ENCODE results near the gene FBXL12. TPM values are rescaled to one million over a fixed set of nuclear protein-coding genes. Genes with fewer than 3 reads are reported as not detected.

Gene FBXL12
- total and polyA plus RNA-seq, 2 experiments from 2014 or later, result 23.5 to 25.4 TPM

DNA sequence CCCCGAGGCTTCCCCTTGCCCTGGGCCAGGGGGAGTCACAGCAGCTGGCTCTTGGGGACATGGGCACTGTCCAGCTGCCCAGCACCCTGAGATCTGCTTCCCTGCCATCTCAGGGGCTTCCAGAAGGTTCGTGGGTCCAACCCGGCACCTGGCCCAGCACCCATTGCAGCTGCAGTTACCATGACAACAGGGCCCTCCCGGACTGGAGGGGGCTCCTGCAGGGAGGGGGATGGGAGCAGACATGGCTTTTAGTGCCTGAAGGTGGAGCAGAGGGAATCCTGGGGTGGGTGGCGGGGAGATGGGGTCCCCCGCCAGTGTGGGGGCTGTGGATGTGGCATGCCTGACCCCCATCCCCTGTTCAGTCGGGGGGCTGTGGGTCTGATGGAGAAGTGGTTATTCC lies 30.9 kb upstream of the FBXL12 start (continued):
- TF ChIP-seq, protein P1, sequence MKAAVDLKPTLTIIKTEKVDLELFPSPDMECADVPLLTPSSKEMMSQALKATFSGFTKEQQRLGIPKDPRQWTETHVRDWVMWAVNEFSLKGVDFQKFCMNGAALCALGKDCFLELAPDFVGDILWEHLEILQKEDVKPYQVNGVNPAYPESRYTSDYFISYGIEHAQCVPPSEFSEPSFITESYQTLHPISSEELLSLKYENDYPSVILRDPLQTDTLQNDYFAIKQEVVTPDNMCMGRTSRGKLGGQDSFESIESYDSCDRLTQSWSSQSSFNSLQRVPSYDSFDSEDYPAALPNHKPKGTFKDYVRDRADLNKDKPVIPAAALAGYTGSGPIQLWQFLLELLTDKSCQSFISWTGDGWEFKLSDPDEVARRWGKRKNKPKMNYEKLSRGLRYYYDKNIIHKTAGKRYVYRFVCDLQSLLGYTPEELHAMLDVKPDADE (IDR thresholded peaks at IDR 0.05), result no peak
- TF ChIP-seq, protein P2, sequence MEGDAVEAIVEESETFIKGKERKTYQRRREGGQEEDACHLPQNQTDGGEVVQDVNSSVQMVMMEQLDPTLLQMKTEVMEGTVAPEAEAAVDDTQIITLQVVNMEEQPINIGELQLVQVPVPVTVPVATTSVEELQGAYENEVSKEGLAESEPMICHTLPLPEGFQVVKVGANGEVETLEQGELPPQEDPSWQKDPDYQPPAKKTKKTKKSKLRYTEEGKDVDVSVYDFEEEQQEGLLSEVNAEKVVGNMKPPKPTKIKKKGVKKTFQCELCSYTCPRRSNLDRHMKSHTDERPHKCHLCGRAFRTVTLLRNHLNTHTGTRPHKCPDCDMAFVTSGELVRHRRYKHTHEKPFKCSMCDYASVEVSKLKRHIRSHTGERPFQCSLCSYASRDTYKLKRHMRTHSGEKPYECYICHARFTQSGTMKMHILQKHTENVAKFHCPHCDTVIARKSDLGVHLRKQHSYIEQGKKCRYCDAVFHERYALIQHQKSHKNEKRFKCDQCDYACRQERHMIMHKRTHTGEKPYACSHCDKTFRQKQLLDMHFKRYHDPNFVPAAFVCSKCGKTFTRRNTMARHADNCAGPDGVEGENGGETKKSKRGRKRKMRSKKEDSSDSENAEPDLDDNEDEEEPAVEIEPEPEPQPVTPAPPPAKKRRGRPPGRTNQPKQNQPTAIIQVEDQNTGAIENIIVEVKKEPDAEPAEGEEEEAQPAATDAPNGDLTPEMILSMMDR (conservative IDR thresholded peaks at IDR 0.05; ENCODE audit: low read depth in 2 of 2), result no peak
- no peak for TF ChIP-seq EZH2 (IDR thresholded peaks at IDR 0.05; ENCODE audit: low read depth, unreplicated experiment)
- no peak for TF ChIP-seq EZH2phosphoT487 (IDR thresholded peaks at IDR 0.05; ENCODE audit: unreplicated experiment)
- TF ChIP-seq NANOG (IDR thresholded peaks at IDR 0.05; ENCODE audit: borderline replicate concordance), result no peak
- no peak for TF ChIP-seq JUNB (IDR thresholded peaks at IDR 0.05; ENCODE audit: unreplicated experiment)
- TF ChIP-seq ZNF114 (CRISPR knock-in tag; IDR thresholded peaks at IDR 0.05), result no peak

DNA sequence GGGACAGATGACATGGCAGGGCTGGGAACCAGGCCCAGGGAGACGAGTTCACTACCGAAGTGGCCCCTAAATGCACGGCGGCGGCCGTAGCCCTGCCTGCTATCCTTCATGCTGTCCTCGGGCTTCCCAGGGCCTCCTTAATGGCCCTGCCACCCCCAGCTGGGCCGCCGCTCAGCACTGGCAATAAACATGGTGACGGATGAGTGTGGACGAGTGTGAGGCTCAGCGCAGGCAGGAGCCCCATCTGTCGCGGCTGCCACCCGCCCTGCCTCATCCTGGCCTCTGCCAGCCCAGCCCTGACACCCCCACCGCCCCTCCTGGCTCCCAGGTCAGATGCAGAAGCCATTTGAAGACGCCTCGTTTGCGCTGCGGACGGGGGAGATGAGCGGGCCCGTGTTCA lies 29.9 kb upstream of the FBXL12 start:
- peaks cover 4% of the 10 kb centered on the region; the same call in 2 of the 3 replicates for H3K9me3 Mint-ChIP-seq
- no peak for ATAC-seq
- H3K27ac ChIP-seq (ENCODE audit: low read depth), result no peak overlapping the region

GRCh38 chr19:9848060-9848459 lies 29.2 kb upstream of the FBXL12 start:
- no peak overlapping the region for H3K27ac ChIP-seq (ENCODE audit: low read depth)
- TF ChIP-seq, protein P2 (conservative IDR thresholded peaks at IDR 0.05; ENCODE audit: low read depth in 2 of 2), result peak; percentile 77 to 91
- no peak for TF ChIP-seq NANOG (IDR thresholded peaks at IDR 0.05; ENCODE audit: borderline replicate concordance)
- no peak overlapping the region for H3K4me3 Mint-ChIP-seq
- H4K20me1 ChIP-seq (replicated peaks; ENCODE audit: insufficient read depth), result peaks cover 8% of the 10 kb centered on the region; the same call in 1 of the 2 replicates
- H3K4me3 ChIP-seq, result no peak overlapping the region
- DNase-seq (ENCODE audit: low spot score) (peak; percentile 72), ATAC-seq (peak; percentile 82)
- no peak overlapping the region for H2AFZ ChIP-seq
- no peak overlapping the region for H3K4me2 ChIP-seq
- H3K27me3 ChIP-seq (ENCODE audit: insufficient read depth), result no peaks in the 10 kb centered on the region
- H3K4me1 Mint-ChIP-seq, result peaks cover 23% of the 10 kb centered on the region
- no peaks in the 10 kb centered on the region for H3K36me3 ChIP-seq (ENCODE audit: insufficient read depth)
- peaks cover 9% of the 10 kb centered on the region for H3K27me3 Mint-ChIP-seq (ENCODE audit: insufficient read depth, low read depth, poor library complexity)
- H3K4me1 ChIP-seq (ENCODE audit: insufficient read depth), result peaks cover 10% of the 10 kb centered on the region; the same call in 1 of the 2 replicates
- peaks cover 24% of the 10 kb centered on the region for H3K36me3 Mint-ChIP-seq (ENCODE audit: low read depth)
- no peaks in the 10 kb centered on the region for H3K9me2 ChIP-seq (ENCODE audit: insufficient read depth)
- no peaks in the 10 kb centered on the region for H3K79me2 ChIP-seq (replicated peaks; ENCODE audit: insufficient read depth)
- peaks cover 4% of the 10 kb centered on the region; the same call in 2 of the 3 replicates for H3K9me3 Mint-ChIP-seq
- H3F3A ChIP-seq (replicated peaks; ENCODE audit: low read depth), result no peaks in the 10 kb centered on the region
- no peak overlapping the region for H3K27ac Mint-ChIP-seq

More for the DNA sequence above, 29.9 kb upstream of the FBXL12 start:
- no peaks in the 10 kb centered on the region for H3K36me3 ChIP-seq (ENCODE audit: insufficient read depth)
- H3K4me3 Mint-ChIP-seq, result no peak overlapping the region
- peaks cover 10% of the 10 kb centered on the region; the same call in 1 of the 2 replicates for H3K4me1 ChIP-seq (ENCODE audit: insufficient read depth)
- no peak overlapping the region for H3K4me2 ChIP-seq
- H3K27me3 ChIP-seq (ENCODE audit: insufficient read depth), result no peaks in the 10 kb centered on the region
- no peak for DNase-seq (ENCODE audit: low spot score)
- H3K27me3 Mint-ChIP-seq (ENCODE audit: insufficient read depth, low read depth, poor library complexity), result peaks cover 9% of the 10 kb centered on the region
- no peaks in the 10 kb centered on the region for H3K9me2 ChIP-seq (ENCODE audit: insufficient read depth)
- H2AFZ ChIP-seq, result no peak overlapping the region
- H3K36me3 Mint-ChIP-seq (ENCODE audit: low read depth), result peaks cover 18% of the 10 kb centered on the region
- H3K79me2 ChIP-seq (replicated peaks; ENCODE audit: insufficient read depth), result no peaks in the 10 kb centered on the region
- H3K4me1 Mint-ChIP-seq, result peaks cover 23% of the 10 kb centered on the region
- no peak for TF ChIP-seq POLR2AphosphoS5 (IDR thresholded peaks at IDR 0.05; ENCODE audit: low read depth)
- no peak for TF ChIP-seq CREB1 (CRISPR knock-in tag; IDR thresholded peaks at IDR 0.05; ENCODE audit: low read depth)
- no peak overlapping the region for H3K27ac Mint-ChIP-seq
- H3K4me3 ChIP-seq, result no peak overlapping the region
- H4K20me1 ChIP-seq (replicated peaks; ENCODE audit: insufficient read depth), result peaks cover 8% of the 10 kb centered on the region; the same call in 1 of the 2 replicates
- no peaks in the 10 kb centered on the region for H3F3A ChIP-seq (replicated peaks; ENCODE audit: low read depth)

Measured in GM23338 (cell line).